Measurements from ENCODE around the gene CACNA2D2.

GRCh38 chr3:50410608-50411139, 92.8 kb downstream of the CACNA2D2 start:
- TF ChIP-seq CTCF (IDR thresholded peaks at IDR 0.05; ENCODE audit: borderline replicate concordance, extremely low read depth, low read length, poor library complexity, severe bottlenecking) (no peak), EZH2 (IDR thresholded peaks at IDR 0.05; ENCODE audit: borderline replicate concordance, low read depth, low read length, severe bottlenecking) (no peak)

Data from DND-41 (cell line).